MCF 10A (cell line): Measurements from ENCODE around the gene PHLPP1. TPM values are rescaled to one million over a fixed set of nuclear protein-coding genes. Genes with fewer than 3 reads are reported as not detected.

Experiments
- BruUV-seq: library from RNA; stranded (reverse); fragments of 400-500 nt; replicated peaks from 2 replicates; lab custom pipeline; 2021; lab: Mats Ljungman, UMichigan
- CTCF ChIA-PET: fragments of 300-600 bp; sonication (Branson Sonifier 250); formaldehyde crosslinking; extraction: SDS; loops from one replicate; lab custom pipeline; 2021; ENCODE audit warnings: antibody characterized with exemption, inconsistent platforms; lab: Yijun Ruan, JAX
- POLR2A ChIA-PET: fragments of 300-600, 350-650 bp; sonication (Branson Sonifier 250); formaldehyde crosslinking; extraction: SDS; loops from one replicate; lab custom pipeline; 2020; ENCODE audit warnings: antibody characterized with exemption, inconsistent platforms; lab: Yijun Ruan, JAX
- DNase-seq: peaks from one replicate; pipeline ENCODE4 v3.0.0-alpha.2; 2018; ENCODE audit not compliant: unreplicated experiment
- H3K27ac Mint-ChIP-seq: one replicate; pipeline ENCODE4 v1.8.0; 2022; ENCODE audit warnings: mild to moderate bottlenecking, low read depth, mixed read lengths; ENCODE audit not compliant: unreplicated experiment
- H3K27me3 Mint-ChIP-seq: one replicate; pipeline ENCODE4 v1.8.0; 2022; ENCODE audit warnings: mixed read lengths; ENCODE audit not compliant: insufficient read depth, unreplicated experiment
- H3K36me3 Mint-ChIP-seq: one replicate; pipeline ENCODE4 v1.8.0; 2022; ENCODE audit warnings: mild to moderate bottlenecking, moderate library complexity, mixed read lengths; ENCODE audit not compliant: insufficient read depth, unreplicated experiment
- H3K4me1 Mint-ChIP-seq: one replicate; pipeline ENCODE4 v1.8.0; 2022; ENCODE audit warnings: mixed read lengths; ENCODE audit not compliant: insufficient read depth, unreplicated experiment
- H3K4me3 Mint-ChIP-seq: one replicate; pipeline ENCODE4 v1.8.0; 2022; ENCODE audit warnings: mild to moderate bottlenecking, moderate library complexity, mixed read lengths; ENCODE audit not compliant: unreplicated experiment
- H3K9me3 Mint-ChIP-seq: one replicate; pipeline ENCODE4 v1.8.0; 2022; ENCODE audit warnings: mixed read lengths; ENCODE audit not compliant: unreplicated experiment
- intact Hi-C: fragments of 100-400 bp; cut with micrococcal nuclease; formaldehyde crosslinking; loops from 2 replicates; pipeline ENCODE4 v1.14.1; 2022
- total RNA-seq: library from RNA; stranded (reverse); gene quantifications from 2 replicates; pipeline ENCODE4 v1.2.3, GENCODE V29; 2022
- TF ChIP-seq, protein P1 (sequence below): fragments of 200-600 bp; IDR thresholded peaks from one replicate; pipeline ENCODE4 v1.8.0; 2022; ENCODE audit warnings: antibody characterized with exemption, mild to moderate bottlenecking; ENCODE audit not compliant: unreplicated experiment

Gene PHLPP1
- total RNA-seq, 1 experiment from 2014 or later: 13.1 TPM

DNA sequence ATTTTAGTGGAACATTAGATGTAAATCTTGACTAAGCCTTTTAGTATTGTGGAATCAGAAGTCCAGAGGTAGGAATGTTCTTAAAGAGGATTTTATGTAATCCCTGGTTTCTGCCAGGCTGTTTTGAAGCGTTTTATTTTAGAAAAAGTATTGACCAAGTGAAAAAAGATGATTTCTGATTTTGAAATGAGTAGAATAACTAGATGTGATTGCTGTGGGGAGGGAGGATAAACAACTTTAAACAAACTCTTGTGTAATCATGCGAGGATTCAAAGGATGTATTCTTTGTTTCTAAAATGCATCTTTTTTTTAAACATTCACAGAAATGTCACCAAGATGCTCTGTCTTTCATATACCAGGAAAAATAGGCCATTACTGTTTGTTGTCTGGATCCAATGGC, 53.9 kb downstream of the PHLPP1 start:
- DNase-seq: no peak
- no TSS peak for BruUV-seq
- H3K9me3 Mint-ChIP-seq: no peaks in the 10 kb centered on the region
- H3K4me3 Mint-ChIP-seq: no peak overlapping the region
- TF ChIP-seq, protein P1, sequence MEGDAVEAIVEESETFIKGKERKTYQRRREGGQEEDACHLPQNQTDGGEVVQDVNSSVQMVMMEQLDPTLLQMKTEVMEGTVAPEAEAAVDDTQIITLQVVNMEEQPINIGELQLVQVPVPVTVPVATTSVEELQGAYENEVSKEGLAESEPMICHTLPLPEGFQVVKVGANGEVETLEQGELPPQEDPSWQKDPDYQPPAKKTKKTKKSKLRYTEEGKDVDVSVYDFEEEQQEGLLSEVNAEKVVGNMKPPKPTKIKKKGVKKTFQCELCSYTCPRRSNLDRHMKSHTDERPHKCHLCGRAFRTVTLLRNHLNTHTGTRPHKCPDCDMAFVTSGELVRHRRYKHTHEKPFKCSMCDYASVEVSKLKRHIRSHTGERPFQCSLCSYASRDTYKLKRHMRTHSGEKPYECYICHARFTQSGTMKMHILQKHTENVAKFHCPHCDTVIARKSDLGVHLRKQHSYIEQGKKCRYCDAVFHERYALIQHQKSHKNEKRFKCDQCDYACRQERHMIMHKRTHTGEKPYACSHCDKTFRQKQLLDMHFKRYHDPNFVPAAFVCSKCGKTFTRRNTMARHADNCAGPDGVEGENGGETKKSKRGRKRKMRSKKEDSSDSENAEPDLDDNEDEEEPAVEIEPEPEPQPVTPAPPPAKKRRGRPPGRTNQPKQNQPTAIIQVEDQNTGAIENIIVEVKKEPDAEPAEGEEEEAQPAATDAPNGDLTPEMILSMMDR: no peak
- no peaks in the 10 kb centered on the region for H3K27me3 Mint-ChIP-seq
- no peaks in the 10 kb centered on the region for H3K36me3 Mint-ChIP-seq
- intact Hi-C loops: no loop called here
- peak overlapping the region; percentile 94 for H3K27ac Mint-ChIP-seq
- ChIA-PET POLR2A (interaction anchor here (0.6 to 13.2 kb wide), 7 partner anchors 8 to 52 kb away, joined by 3 to 316 read pairs (median 4); partner anchors contain the start of gene PHLPP1), CTCF (no interaction called here)
- H3K4me1 Mint-ChIP-seq: peaks cover 43% of the 10 kb centered on the region

DNA sequence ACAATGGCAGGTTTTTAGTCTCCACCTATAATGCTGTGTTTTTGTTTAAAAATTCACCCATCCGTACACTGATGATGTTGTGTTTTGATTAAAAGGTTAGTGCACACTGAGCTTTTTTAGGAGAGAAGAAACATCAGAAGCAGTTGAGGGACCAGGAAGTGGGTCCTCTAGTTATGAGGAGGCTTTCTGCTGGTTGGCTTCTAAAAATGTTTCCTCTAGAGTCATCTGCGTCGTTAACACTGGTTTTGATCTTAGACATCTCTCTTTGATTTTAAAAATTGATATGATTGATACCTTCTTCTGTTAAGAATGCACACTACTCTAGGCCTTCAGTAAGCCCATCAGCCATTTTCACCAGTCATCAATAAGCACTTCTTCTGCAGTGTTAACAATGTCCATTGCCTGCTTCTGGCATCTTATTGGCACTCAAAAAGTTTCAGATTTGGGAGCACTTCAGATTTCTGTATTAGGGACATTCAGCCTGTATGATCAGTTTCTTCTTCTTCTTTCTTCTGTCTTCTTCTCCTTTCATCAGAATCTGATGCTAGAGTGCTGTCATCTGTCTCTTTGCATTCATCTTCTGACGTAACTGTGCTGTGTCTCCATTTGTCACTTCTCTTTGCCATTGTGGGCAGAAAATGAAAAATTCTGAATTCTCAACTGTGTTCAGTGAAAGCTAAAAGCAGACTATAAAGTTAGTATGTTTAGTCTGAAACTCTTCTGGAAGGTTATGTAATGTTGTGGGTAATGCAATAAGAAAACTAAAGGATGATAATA, 56.3 kb downstream of the PHLPP1 start:
- H3K27ac Mint-ChIP-seq: no peak overlapping the region
- H3K36me3 Mint-ChIP-seq: no peaks in the 10 kb centered on the region
- no TSS peak for BruUV-seq
- H3K4me3 Mint-ChIP-seq: no peak overlapping the region
- CTCF ChIA-PET: interaction anchor here (0.6 to 0.8 kb wide), 3 partner anchors 25 to 667 kb away, joined by 3 to 4 read pairs (median 4); no protein-coding TSS in a partner anchor
- POLR2A ChIA-PET: no interaction called here
- peaks cover 26% of the 10 kb centered on the region for H3K4me1 Mint-ChIP-seq
- no peaks in the 10 kb centered on the region for H3K9me3 Mint-ChIP-seq
- TF ChIP-seq, protein P1: no peak
- no peak for DNase-seq
- intact Hi-C loops: no loop called here
- no peaks in the 10 kb centered on the region for H3K27me3 Mint-ChIP-seq

DNA sequence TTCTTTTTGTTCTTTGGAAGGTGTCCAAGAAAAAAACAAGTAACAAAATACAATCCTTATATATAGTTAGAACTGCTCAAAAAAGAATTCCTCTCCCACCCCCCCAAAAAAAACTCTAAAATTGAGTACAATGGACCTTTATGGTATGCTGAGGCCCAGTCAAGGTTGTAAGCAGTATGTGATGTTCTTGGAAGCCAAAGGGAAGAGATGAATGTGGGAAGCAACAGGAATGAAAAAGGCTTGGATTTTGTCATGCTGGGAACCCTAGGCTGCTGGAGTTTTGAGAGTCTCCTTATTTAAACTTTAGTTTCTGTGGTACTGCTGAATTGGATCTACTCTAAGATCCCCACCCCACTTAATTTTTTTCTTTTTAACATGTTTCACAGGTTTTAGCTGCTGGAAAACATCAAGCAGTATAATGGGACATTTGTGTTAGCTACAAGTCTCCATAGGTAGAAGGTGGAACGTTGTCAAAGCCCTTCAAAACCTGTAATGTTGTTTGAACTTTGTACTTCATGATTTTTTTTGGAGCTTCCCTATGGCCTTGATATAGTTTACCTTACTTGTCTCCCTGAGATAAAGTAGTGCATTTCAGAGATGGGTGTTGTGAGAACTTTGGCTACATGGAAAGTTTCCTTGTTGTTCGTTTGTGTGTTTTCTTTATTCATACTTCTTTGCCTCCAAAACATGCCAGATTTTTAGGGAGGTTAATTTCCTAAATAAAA, 57.7 kb downstream of the PHLPP1 start:
- BruUV-seq: no TSS peak
- no peak overlapping the region for H3K27ac Mint-ChIP-seq
- no peak for DNase-seq
- POLR2A ChIA-PET: interaction anchor here (0.6 to 6.3 kb wide), 5 partner anchors 7 to 55 kb away, joined by 3 to 46 read pairs (median 4); no protein-coding TSS in a partner anchor
- intact Hi-C loops: no loop called here
- CTCF ChIA-PET: interaction anchor here (1.5 kb wide), 1 partner anchor 30 kb away, joined by 4 read pairs; no protein-coding TSS in a partner anchor
- no peaks in the 10 kb centered on the region for H3K27me3 Mint-ChIP-seq
- H3K4me3 Mint-ChIP-seq: no peak overlapping the region
- no peaks in the 10 kb centered on the region for H3K36me3 Mint-ChIP-seq
- H3K4me1 Mint-ChIP-seq: peaks cover 20% of the 10 kb centered on the region
- no peaks in the 10 kb centered on the region for H3K9me3 Mint-ChIP-seq
- TF ChIP-seq, protein P1: no peak

DNA sequence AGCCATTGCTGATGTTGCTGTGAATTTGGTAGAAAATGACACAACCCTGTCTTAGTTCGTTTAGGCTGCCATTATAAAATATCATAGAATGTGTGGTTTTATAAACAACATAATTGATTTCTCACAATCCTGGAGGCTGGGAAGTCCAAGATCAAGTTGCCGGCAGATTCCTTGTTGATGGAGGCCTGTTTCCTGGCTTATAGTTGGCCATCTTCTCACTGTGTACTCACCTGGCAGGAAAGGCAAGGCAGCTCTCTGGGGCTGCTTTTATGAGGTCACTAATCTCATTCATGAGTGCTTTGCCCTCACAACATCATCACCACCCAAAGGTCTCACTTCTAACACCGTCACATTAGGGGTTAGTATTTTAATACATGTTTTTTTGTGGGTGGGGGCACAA, 58.4 kb downstream of the PHLPP1 start:
- no peaks in the 10 kb centered on the region for H3K27me3 Mint-ChIP-seq
- H3K4me3 Mint-ChIP-seq: no peak overlapping the region
- no peaks in the 10 kb centered on the region for H3K36me3 Mint-ChIP-seq
- BruUV-seq: no TSS peak
- CTCF ChIA-PET: interaction anchor here (0.5 to 1.5 kb wide), 3 partner anchors 29 to 665 kb away, joined by 3 to 6 read pairs (median 4); no protein-coding TSS in a partner anchor
- TF ChIP-seq, protein P1: no peak
- DNase-seq: no peak
- H3K9me3 Mint-ChIP-seq: no peaks in the 10 kb centered on the region
- no peak overlapping the region for H3K27ac Mint-ChIP-seq
- intact Hi-C loops: no loop called here
- peaks cover 14% of the 10 kb centered on the region for H3K4me1 Mint-ChIP-seq
- POLR2A ChIA-PET: interaction anchor here (0.6 to 6.3 kb wide), 6 partner anchors 8 to 687 kb away, joined by 3 to 46 read pairs (median 4); no protein-coding TSS in a partner anchor
